GM23248 (cell line): Measurements from ENCODE around the gene SNAPC4. TPM values are rescaled to one million over a fixed set of nuclear protein-coding genes. Genes with fewer than 3 reads are reported as not detected.

Experiments
- DNase-seq: peaks from one replicate; pipeline ENCODE4 v3.0.0-alpha.2; 2015
- H2AFZ ChIP-seq: fragments of 200-600 bp; sonication (generic); 2 replicates; pipeline ENCODE4 v1.6.1; 2016; ENCODE audit warnings: antibody characterized with exemption
- H3F3A ChIP-seq: fragments of 200-600 bp; sonication (generic); 2 replicates; pipeline ENCODE4 v1.6.1; 2016; ENCODE audit warnings: mild to moderate bottlenecking, antibody characterized with exemption, mixed run types; ENCODE audit not compliant: insufficient read depth
- H3K27ac ChIP-seq: fragments of 200-600 bp; sonication (generic); 2 replicates; pipeline ENCODE4 v1.5.1; 2016; ENCODE audit warnings: mild to moderate bottlenecking
- H3K27me3 ChIP-seq: fragments of 200-600 bp; sonication (generic); replicated peaks from 2 replicates; pipeline ENCODE4 v1.6.1; 2016; ENCODE audit warnings: mild to moderate bottlenecking; ENCODE audit not compliant: insufficient read depth
- H3K36me3 ChIP-seq: fragments of 200-600 bp; sonication (generic); 2 replicates; pipeline ENCODE4 v1.6.1; 2016; ENCODE audit warnings: low read depth, mild to moderate bottlenecking
- H3K4me1 ChIP-seq: fragments of 200-600 bp; sonication (generic); 2 replicates; pipeline ENCODE4 v1.6.1; 2016; ENCODE audit warnings: mild to moderate bottlenecking; ENCODE audit not compliant: insufficient read depth
- H3K4me2 ChIP-seq: fragments of 200-600 bp; sonication (generic); one replicate; pipeline ENCODE4 v1.6.1; 2016; ENCODE audit warnings: mild to moderate bottlenecking; ENCODE audit not compliant: unreplicated experiment
- H3K4me3 ChIP-seq: fragments of 200-600 bp; sonication (generic); 2 replicates; pipeline ENCODE4 v1.5.1; 2016; ENCODE audit warnings: mild to moderate bottlenecking
- H3K79me2 ChIP-seq: fragments of 200-600 bp; sonication (generic); 2 replicates; pipeline ENCODE4 v1.6.1; 2016; ENCODE audit warnings: mild to moderate bottlenecking; ENCODE audit not compliant: insufficient read depth
- H3K9ac ChIP-seq: fragments of 200-600 bp; sonication (generic); 2 replicates; pipeline ENCODE4 v1.6.1; 2016; ENCODE audit warnings: mild to moderate bottlenecking
- H3K9me2 ChIP-seq: fragments of 200-600 bp; sonication (generic); 2 replicates; pipeline ENCODE4 v1.6.1; 2016; ENCODE audit warnings: mixed run types, mild to moderate bottlenecking, moderate library complexity; ENCODE audit not compliant: insufficient read depth
- H3K9me3 ChIP-seq: fragments of 200-600 bp; sonication (generic); one replicate; pipeline ENCODE4 v1.6.1; 2017; ENCODE audit warnings: low read depth
- H4K20me1 ChIP-seq: fragments of 200-600 bp; sonication (generic); 2 replicates; pipeline ENCODE4 v1.6.0; 2016; ENCODE audit not compliant: insufficient read depth
- EZH2 ChIP-seq: fragments of 200-600 bp; sonication (generic); IDR thresholded peaks from 2 replicates; pipeline ENCODE4 v1.6.1; 2018; ENCODE audit warnings: antibody characterized with exemption, mild to moderate bottlenecking; ENCODE audit not compliant: insufficient read depth, poor library complexity, severe bottlenecking
- EZH2phosphoT487 ChIP-seq: fragments of 200-600 bp; sonication (generic); IDR thresholded peaks from 2 replicates; pipeline ENCODE4 v1.6.1; 2018; ENCODE audit warnings: antibody characterized with exemption, moderate library complexity, mild to moderate bottlenecking, low read depth; ENCODE audit not compliant: insufficient read depth
- WGBS, 2 experiments: methylation state at CpG; one replicate each; pipeline ENCODE4 v1.1.6; 2015 to 2017; ENCODE audit warnings: low lambda C conversion rate in 2 of 2, low coverage in 1 of 2; ENCODE audit errors: missing lambda C conversion rate in 2 of 2; 5-methylcytosine and 5-hydroxymethylcytosine counted together
- in situ Hi-C: fragments of 300-500 bp; cut with MboI; formaldehyde crosslinking; loops from 2 replicates; pipeline ENCODE4 v1.15.0; 2020
- polyA plus RNA-seq: library from polyadenylated mRNA; unstranded; fragments of >200 nt; fragmentation: Nextera tagmentation; extraction: Ambion mirVana; gene quantifications from 2 replicates; pipeline ENCODE4 v1.2.1, GENCODE V29; 2016
- total RNA-seq: library from RNA; depleted of rRNA; stranded (reverse); fragments of >200 nt; shearing (Covaris generic); gene quantifications from 2 replicates; pipeline ENCODE4 v1.2.3, GENCODE V29; 2014; rRNA removed

The SNAPC4 gene
- 5.2 and 8.2 TPM in 2 replicates for total RNA-seq
- 3.3 and 4.4 TPM in 2 replicates for polyA plus RNA-seq

- WGBS, 2 experiments: 3 to 5% methylated on average over 59 to 62 of the region's 71 CpGs
- Histone ChIP-seq H3K27ac (peak within 1 kb of the TSS; percentile 48), H3K36me3 (no peaks in the 10 kb centered on the region)
These were observed at the start of gene SNAPC4 for GRCh38 chr9:136400038-136400834. Gene SNAPC4, minus strand, starts transcription at chr9:136400170. Its CDS starts 1,742 bp downstream, at chr9:136398428.

GRCh38 chr9:136448655-136449054 is 48.7 kb upstream of the SNAPC4 start:
- Histone ChIP-seq H3K9me3 (no peaks in the 10 kb centered on the region), H3K79me2 (peaks cover 36% of the 10 kb centered on the region), H3K36me3 (peaks cover 48% of the 10 kb centered on the region), H3K9me2 (no peaks in the 10 kb centered on the region), H3K9ac (no peak overlapping the region), H3K27ac (no peak overlapping the region), H3K4me1 (no peaks in the 10 kb centered on the region), H3F3A (peaks cover 7% of the 10 kb centered on the region; the same call in 1 of the 2 replicates), H3K4me2 (no peak overlapping the region), H3K27me3 (no peaks in the 10 kb centered on the region), H2AFZ (no peak overlapping the region), H4K20me1 (no peaks in the 10 kb centered on the region), H3K4me3 (no peak overlapping the region)
- TF ChIP-seq EZH2 (no peak), EZH2phosphoT487 (no peak)
- in situ Hi-C loops: no loop called here
- no peak for DNase-seq
- whole genome bisulfite sequencing, 2 experiments: 87 to 96% methylated on average over 2 to 3 of the region's 3 CpGs

More at GRCh38 chr9:136400038-136400834, at the start of gene SNAPC4:
- in situ Hi-C loops: no loop called here
- Histone ChIP-seq H3K4me2 (peak within 1 kb of the TSS; percentile 92), H3K9me3 (no peaks in the 10 kb centered on the region), H3K4me1 (peaks cover 7% of the 10 kb centered on the region), H3K9ac (peak within 1 kb of the TSS; percentile 85), H3K79me2 (peaks cover 43% of the 10 kb centered on the region), H2AFZ (peak within 1 kb of the TSS; percentile 63), H4K20me1 (no peaks in the 10 kb centered on the region), H3F3A (peaks cover 10% of the 10 kb centered on the region; the same call in 1 of the 2 replicates), H3K27me3 (no peaks in the 10 kb centered on the region), H3K9me2 (no peaks in the 10 kb centered on the region), H3K4me3 (peak within 1 kb of the TSS; percentile 90)
- peak; percentile 95 for DNase-seq
- no peak for TF ChIP-seq EZH2
- no peak for TF ChIP-seq EZH2phosphoT487

GRCh38 chr9:136447173-136447778 is 47.3 kb upstream of the SNAPC4 start:
- Histone ChIP-seq H3K4me3 (no peak overlapping the region), H3F3A (peaks cover 7% of the 10 kb centered on the region; the same call in 1 of the 2 replicates), H3K4me2 (no peak overlapping the region), H3K9ac (no peak overlapping the region), H3K4me1 (no peaks in the 10 kb centered on the region), H3K36me3 (peaks cover 45% of the 10 kb centered on the region), H4K20me1 (no peaks in the 10 kb centered on the region), H3K79me2 (peaks cover 33% of the 10 kb centered on the region), H3K27ac (no peak overlapping the region), H3K27me3 (no peaks in the 10 kb centered on the region), H2AFZ (no peak overlapping the region), H3K9me2 (no peaks in the 10 kb centered on the region), H3K9me3 (no peaks in the 10 kb centered on the region)
- TF ChIP-seq EZH2phosphoT487 (no peak), EZH2 (no peak)
- in situ Hi-C loops: no loop called here
- no peak for DNase-seq
- WGBS, 2 experiments: 96% methylated on average over 27 of the region's 27 CpGs

GRCh38 chr9:136445799-136446198 is 45.8 kb upstream of the SNAPC4 start:
- no peak overlapping the region for H3K9ac ChIP-seq
- peaks cover 42% of the 10 kb centered on the region for H3K36me3 ChIP-seq
- no peak for DNase-seq
- H3K4me2 ChIP-seq: no peak overlapping the region
- no peaks in the 10 kb centered on the region for H3K9me2 ChIP-seq
- 86 to 88% methylated on average over 7 of the region's 7 CpGs for WGBS, 2 experiments
- no peaks in the 10 kb centered on the region for H3K9me3 ChIP-seq
- H3K4me1 ChIP-seq: no peaks in the 10 kb centered on the region
- in situ Hi-C loops: no loop called here
- peaks cover 11% of the 10 kb centered on the region for H3F3A ChIP-seq
- H4K20me1 ChIP-seq: no peaks in the 10 kb centered on the region
- no peak overlapping the region for H3K4me3 ChIP-seq
- peaks cover 26% of the 10 kb centered on the region for H3K79me2 ChIP-seq
- no peaks in the 10 kb centered on the region for H3K27me3 ChIP-seq
- H3K27ac ChIP-seq: no peak overlapping the region
- H2AFZ ChIP-seq: no peak overlapping the region
- TF ChIP-seq EZH2phosphoT487 (no peak), EZH2 (no peak)
